Esophagus muscularis mucosa (tissue), 4 donors: Measurements from ENCODE around the gene RUVBL2. TPM values are rescaled to one million over a fixed set of nuclear protein-coding genes. Genes with fewer than 3 reads are reported as not detected.

Experiments used
- DNase-seq: peaks from one replicate; pipeline ENCODE4 v3.0.0-alpha.2; 2017; ENCODE audit errors: extremely low spot score
- H3K27ac ChIP-seq, 4 donors: fragments of 200-600 bp; sonication (generic); replicated peaks in 1 of 4; 1 replicate in 3 of 4; 2 replicates in 1 of 4; pipeline ENCODE4 v1.5.1; 2016 to 2019; ENCODE audit warnings: mild to moderate bottlenecking in 1 of 4
- H3K27me3 ChIP-seq, 4 donors: fragments of 200-600 bp; sonication (generic); one replicate each; pipeline versions ENCODE4 v1.5.1 to v1.6.0; 2016 to 2019
- H3K36me3 ChIP-seq, 4 donors: fragments of 200-600 bp; sonication (generic); one replicate each; pipeline ENCODE4 v1.5.1; 2016 to 2019
- H3K4me1 ChIP-seq, 4 donors: fragments of 200-600 bp; sonication (generic); one replicate each; pipeline ENCODE4 v1.5.1; 2016 to 2019
- H3K4me3 ChIP-seq, 4 donors: fragments of 200-600 bp; sonication (generic); 1 replicate in 2 of 4; 2 replicates in 2 of 4; pipeline ENCODE4 v1.5.1; 2016 to 2019; ENCODE audit warnings: mild to moderate bottlenecking in 4 of 4, moderate library complexity in 1 of 4
- H3K9me3 ChIP-seq, 4 donors: fragments of 200-600 bp; sonication (generic); 1 replicate in 3 of 4; 2 replicates in 1 of 4; pipeline ENCODE4 v1.5.1; 2016 to 2019
- EP300 ChIP-seq: sonication (generic); formaldehyde crosslinking; IDR thresholded peaks from one replicate; pipeline ENCODE4 v1.6.1; 2017; ENCODE audit warnings: antibody characterized with exemption
- POLR2A ChIP-seq: fragments of 450-650 bp; IDR thresholded peaks from one replicate; pipeline ENCODE4 v1.6.1; 2017; ENCODE audit warnings: antibody characterized with exemption, moderate library complexity, mild to moderate bottlenecking, low read depth
- POLR2AphosphoS5 ChIP-seq, 2 donors: sonication (generic); formaldehyde crosslinking; IDR thresholded peaks; one replicate each; pipeline ENCODE4 v1.6.1; 2017; ENCODE audit warnings: antibody characterized with exemption in 2 of 2
- WGBS: methylation state at CpG from one replicate; pipeline ENCODE4 v1.1.5; 2018; 5-methylcytosine and 5-hydroxymethylcytosine counted together
- intact Hi-C: fragments of 100-400 bp; cut with DNase I; formaldehyde crosslinking; loops from one replicate; pipeline ENCODE4 v1.15.1; 2023
- small RNA-seq, 3 donors: library from RNA; depleted of rRNA; stranded (forward); fragments of <200 nt; gene quantifications; one replicate each; pipeline ENCODE3, GENCODE V24; 2016
- total RNA-seq, 4 donors: library from RNA; depleted of rRNA; stranded (reverse); fragments of >200 nt; gene quantifications; one replicate each; pipeline versions ENCODE4 v1.1.0 to v1.2.1, GENCODE V29; 2016
- TF ChIP-seq, protein P1 (sequence below), 3 experiments: fragments of 200-600 bp in 2 of 3; fragments of 450-650 bp in 1 of 3; sonication (generic) in 2 of 3; IDR thresholded peaks; one replicate each; pipeline ENCODE4 v1.5.1; 2017 to 2019; ENCODE audit warnings: antibody characterized with exemption in 3 of 3, mild to moderate bottlenecking in 2 of 3, moderate library complexity in 1 of 3

Gene RUVBL2
- total RNA-seq, 4 donors from 2014 or later, result 72.7 to 113 (median 97.6) TPM

DNA sequence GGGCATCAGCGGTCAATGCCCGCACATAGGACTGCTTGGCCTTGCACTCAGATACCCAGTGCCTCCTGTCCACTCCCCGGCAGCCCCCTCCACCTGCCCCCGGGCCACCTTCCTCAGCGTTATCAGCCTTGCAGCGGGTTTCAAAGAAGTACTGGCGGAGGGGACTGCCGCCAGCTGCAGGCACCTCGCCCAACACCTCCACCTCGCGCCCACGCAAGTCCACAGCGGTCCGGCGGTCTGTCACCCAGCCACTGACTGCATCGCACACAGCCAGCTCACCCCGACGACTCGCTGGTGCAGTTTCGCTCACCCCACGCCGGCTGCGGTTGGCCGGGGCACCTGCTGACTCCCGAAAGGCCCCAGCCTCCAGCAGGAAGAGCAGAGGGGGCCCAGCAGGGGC, 67.8 kb downstream of the RUVBL2 start:
- H3K27me3 ChIP-seq, result peaks cover 0 to 88% (median 27%) of the 10 kb centered on the region in 4 donors
- no peak overlapping the region for H3K27ac ChIP-seq
- DNase-seq, result no peak
- TF ChIP-seq, protein P1, sequence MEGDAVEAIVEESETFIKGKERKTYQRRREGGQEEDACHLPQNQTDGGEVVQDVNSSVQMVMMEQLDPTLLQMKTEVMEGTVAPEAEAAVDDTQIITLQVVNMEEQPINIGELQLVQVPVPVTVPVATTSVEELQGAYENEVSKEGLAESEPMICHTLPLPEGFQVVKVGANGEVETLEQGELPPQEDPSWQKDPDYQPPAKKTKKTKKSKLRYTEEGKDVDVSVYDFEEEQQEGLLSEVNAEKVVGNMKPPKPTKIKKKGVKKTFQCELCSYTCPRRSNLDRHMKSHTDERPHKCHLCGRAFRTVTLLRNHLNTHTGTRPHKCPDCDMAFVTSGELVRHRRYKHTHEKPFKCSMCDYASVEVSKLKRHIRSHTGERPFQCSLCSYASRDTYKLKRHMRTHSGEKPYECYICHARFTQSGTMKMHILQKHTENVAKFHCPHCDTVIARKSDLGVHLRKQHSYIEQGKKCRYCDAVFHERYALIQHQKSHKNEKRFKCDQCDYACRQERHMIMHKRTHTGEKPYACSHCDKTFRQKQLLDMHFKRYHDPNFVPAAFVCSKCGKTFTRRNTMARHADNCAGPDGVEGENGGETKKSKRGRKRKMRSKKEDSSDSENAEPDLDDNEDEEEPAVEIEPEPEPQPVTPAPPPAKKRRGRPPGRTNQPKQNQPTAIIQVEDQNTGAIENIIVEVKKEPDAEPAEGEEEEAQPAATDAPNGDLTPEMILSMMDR (IDR thresholded peaks at IDR 0.05), result no peak
- no peak for TF ChIP-seq POLR2A
- TF ChIP-seq EP300, result no peak
- no peak for TF ChIP-seq POLR2AphosphoS5 (IDR thresholded peaks at IDR 0.05)
- no peaks in the 10 kb centered on the region for H3K9me3 ChIP-seq
- intact Hi-C loops, result no loop called here
- H3K36me3 ChIP-seq, result no peaks in the 10 kb centered on the region
- H3K4me1 ChIP-seq, result peaks cover 24 to 32% (median 29%) of the 10 kb centered on the region in 4 donors
- 66% methylated on average over 24 of the region's 25 CpGs for WGBS
- H3K4me3 ChIP-seq, result no peak overlapping the region

DNA sequence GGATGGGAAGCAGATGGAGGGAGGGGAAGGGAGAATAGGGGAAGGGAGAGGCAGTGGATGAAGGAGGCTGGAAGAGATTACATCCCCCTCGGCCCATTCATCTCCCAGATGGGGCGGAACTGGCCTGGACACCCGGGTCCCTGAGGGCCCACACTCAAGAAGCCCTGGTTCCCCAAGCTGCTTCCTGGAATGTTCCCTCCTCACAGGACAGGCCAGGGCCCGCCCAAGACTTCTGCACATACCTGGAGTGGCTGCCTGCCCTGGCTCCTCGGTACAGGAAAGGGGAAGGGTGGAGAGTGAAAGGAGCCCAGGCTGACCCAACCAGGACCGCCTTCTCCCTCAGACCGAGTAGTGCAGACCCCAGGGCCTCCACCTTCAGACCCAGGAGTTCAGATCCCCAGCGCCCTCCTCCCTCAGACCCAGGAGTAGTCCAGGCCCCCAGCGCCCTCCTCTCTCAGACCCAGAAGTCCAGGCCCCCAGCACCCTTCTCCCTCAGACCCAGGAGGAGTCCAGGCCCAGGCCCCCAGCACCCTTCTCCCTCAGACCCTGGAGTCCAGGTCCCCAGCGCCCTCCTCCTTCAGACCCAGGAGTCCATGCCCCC, 70.4 kb downstream of the RUVBL2 start:
- WGBS, result 59% methylated on average over 9 of the region's 10 CpGs
- Histone ChIP-seq H3K27me3 (peaks cover 0 to 93% (median 27%) of the 10 kb centered on the region in 4 donors), H3K4me3 (no peak overlapping the region), H3K4me1 (peaks cover 8 to 14% (median 11%) of the 10 kb centered on the region in 4 donors), H3K27ac (no peak overlapping the region), H3K9me3 (no peaks in the 10 kb centered on the region), H3K36me3 (no peaks in the 10 kb centered on the region)
- intact Hi-C loops, result no loop called here
- TF ChIP-seq EP300 (no peak), POLR2A (no peak), POLR2AphosphoS5 (IDR thresholded peaks at IDR 0.05) (no peak)
- TF ChIP-seq, protein P1 (IDR thresholded peaks at IDR 0.05), result no peak
- no peak for DNase-seq

DNA sequence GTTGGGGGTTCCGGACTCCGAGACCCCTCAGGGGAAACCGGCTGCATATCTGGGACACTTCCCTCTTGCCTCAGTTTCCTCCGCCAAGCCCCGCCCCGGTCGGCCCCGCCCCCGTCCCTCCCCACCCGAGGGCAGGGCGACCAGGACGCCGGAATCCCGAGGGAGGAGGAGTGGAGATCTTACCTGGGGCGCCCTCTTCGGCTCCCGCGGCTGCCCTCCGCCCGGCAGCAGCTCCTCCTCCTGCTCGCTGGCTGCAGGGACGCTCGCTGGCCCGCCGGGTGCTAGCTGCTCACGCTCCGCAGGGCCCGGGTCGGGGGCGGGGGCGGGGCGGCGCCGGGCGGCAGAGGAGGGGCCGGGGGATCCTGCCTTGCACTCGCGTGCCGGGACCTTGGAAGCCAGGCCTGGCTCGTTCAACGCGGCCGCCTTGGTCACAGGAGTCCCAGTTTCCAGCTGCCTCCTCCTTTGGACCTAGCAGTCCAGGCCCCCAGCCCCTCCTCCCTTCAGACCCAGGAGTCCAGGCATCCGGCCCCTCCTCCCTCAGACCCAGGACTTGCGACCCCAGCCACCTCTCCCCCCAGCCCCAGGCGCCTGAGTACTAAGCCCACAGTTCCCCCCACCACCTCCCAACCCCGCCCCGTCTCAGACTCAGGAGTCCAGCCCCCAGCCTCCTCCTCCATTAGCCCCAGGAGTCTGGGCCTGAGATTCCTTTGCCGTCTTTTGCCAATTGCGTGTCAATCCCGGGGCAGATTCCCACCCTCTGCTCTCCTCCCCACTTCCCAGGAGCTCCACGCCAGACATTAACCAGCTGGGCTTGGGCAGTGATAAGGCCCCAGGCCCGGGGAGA, 71.3 kb downstream of the RUVBL2 start, which contains the start of gene NTF4:
Gene NTF4, minus strand, starts transcription at position 51 of the 844 bp plus-strand sequence. CDS start 2,821 bp downstream, outside the sequence.
- 16% methylated on average over 11 of the region's 53 CpGs for WGBS
- peaks cover 8 to 14% (median 11%) of the 10 kb centered on the region in 4 donors for H3K4me1 ChIP-seq
- peaks cover 0 to 99% (median 29%) of the 10 kb centered on the region in 4 donors for H3K27me3 ChIP-seq
- no peak for DNase-seq
- no peak for TF ChIP-seq POLR2A
- no peak for TF ChIP-seq POLR2AphosphoS5 (IDR thresholded peaks at IDR 0.05)
- TF ChIP-seq, protein P1 (IDR thresholded peaks at IDR 0.05), result no peak
- H3K4me3 ChIP-seq, result peak within 1 kb of the TSS; percentile 24 to 41 (median 28)
- no peaks in the 10 kb centered on the region for H3K36me3 ChIP-seq
- no peak within 1 kb of the TSS for H3K27ac ChIP-seq
- intact Hi-C loops, result no loop called here
- no peaks in the 10 kb centered on the region for H3K9me3 ChIP-seq

Small RNAs within 50 kb of the gene (small RNA-seq; reads per million reads assigned to genes)
- 0 reads per million in 3 donors for gene MIR6798

Other genes starting within 250 kb of the RUVBL2 start
- gene IZUMO1, start 247.0 kb upstream of the RUVBL2 start, total RNA-seq, result not detected
- gene FUT1, start 241.2 kb upstream of the RUVBL2 start, total RNA-seq, result 1 to 10 TPM in 3 of 4 donors, under 1 TPM in 1; 0.83 to 2.5 (median 2.1) TPM
- not detected for gene FGF21, start 238.4 kb upstream of the RUVBL2 start, total RNA-seq
- 10 to 100 TPM; 59.0 to 93.3 (median 63.9) TPM for gene BCAT2, start 182.9 kb upstream of the RUVBL2 start, total RNA-seq
- 1 to 10 TPM; 7.1 to 8.9 (median 7.8) TPM for gene HSD17B14, start 157.4 kb upstream of the RUVBL2 start, total RNA-seq
- 10 to 100 TPM; 11.4 to 27.4 (median 18.9) TPM for gene PLEKHA4, start 125.3 kb upstream of the RUVBL2 start, total RNA-seq
- gene PPP1R15A, start 121.5 kb upstream of the RUVBL2 start, total RNA-seq, result 10 to 100 TPM; 40.3 to 98.7 (median 64.4) TPM
- gene TULP2, start 95.1 kb upstream of the RUVBL2 start, total RNA-seq, result 1 to 10 TPM in 1 of 4 donors, under 1 TPM in 3; 0.75 to 1.3 (median 0.83) TPM
- gene NUCB1, start 93.6 kb upstream of the RUVBL2 start, total RNA-seq, result 100 to 1,000 TPM; 179 to 356 (median 284) TPM
- gene DHDH, start 60.2 kb upstream of the RUVBL2 start, total RNA-seq, result under 1 TPM in 1 of 4 donors, not detected in 3; 0.57 TPM
- gene BAX, start 39.0 kb upstream of the RUVBL2 start, total RNA-seq, result 10 to 100 TPM; 39.0 to 50.4 (median 42.3) TPM
- 1,000 to 10,000 TPM; 3,246 to 4,339 (median 3,896) TPM for gene FTL, start 28.6 kb upstream of the RUVBL2 start, total RNA-seq
- gene GYS1, start 578 bp upstream of the RUVBL2 start, total RNA-seq, result 10 to 100 TPM; 33.3 to 39.3 (median 37.3) TPM
- not detected for gene LHB, start 23.2 kb downstream of the RUVBL2 start, total RNA-seq
- not detected for gene CGB3, start 30.4 kb downstream of the RUVBL2 start, total RNA-seq
- not detected for gene CGB2, start 38.0 kb downstream of the RUVBL2 start, total RNA-seq
- gene CGB1, start 43.0 kb downstream of the RUVBL2 start, total RNA-seq, result not detected
- gene CGB5, start 50.0 kb downstream of the RUVBL2 start, total RNA-seq, result not detected
- gene CGB8, start 55.2 kb downstream of the RUVBL2 start, total RNA-seq, result not detected
- not detected for gene CGB7, start 63.9 kb downstream of the RUVBL2 start, total RNA-seq
- gene NTF4, start 70.9 kb downstream of the RUVBL2 start, total RNA-seq, result not detected
- gene KCNA7, start 78.8 kb downstream of the RUVBL2 start, total RNA-seq, result not detected
- 100 to 1,000 TPM; 101 to 209 (median 145) TPM for gene SNRNP70, start 91.6 kb downstream of the RUVBL2 start, total RNA-seq
- gene LIN7B, start 120.5 kb downstream of the RUVBL2 start, total RNA-seq, result 10 to 100 TPM in 3 of 4 donors, 1 to 10 TPM in 1; 7.5 to 21.4 (median 15.5) TPM
- gene C19orf73, start 125.3 kb downstream of the RUVBL2 start, total RNA-seq, result 1 to 10 TPM in 3 of 4 donors, under 1 TPM in 1; 0.83 to 3.3 (median 1.9) TPM
- 1 to 10 TPM; 3.3 to 8.4 (median 5.3) TPM for gene PPFIA3, start 125.7 kb downstream of the RUVBL2 start, total RNA-seq
- gene HRC, start 161.5 kb downstream of the RUVBL2 start, total RNA-seq, result 10 to 100 TPM in 1 of 4 donors, 1 to 10 TPM in 2, under 1 TPM in 1; 0.83 to 11.1 (median 4.1) TPM
- gene TRPM4, start 163.9 kb downstream of the RUVBL2 start, total RNA-seq, result 10 to 100 TPM; 19.9 to 38.8 (median 27.9) TPM